Liver (tissue), 9 donors: ENCODE results near the gene MBP. TPM values are rescaled to one million over a fixed set of nuclear protein-coding genes. Genes with fewer than 3 reads are reported as not detected.

Source experiments
- DNase-seq: peaks from one replicate; pipeline ENCODE4 v3.0.0-alpha.2; 2017; ENCODE audit warnings: low spot score
- H3K27ac ChIP-seq, 2 donors: one replicate each; pipeline ENCODE4 v1.7.0; 2013; ENCODE audit warnings: inconsistent platforms in 2 of 2, low read length in 2 of 2, control low read depth in 1 of 2, low read depth in 1 of 2, mild to moderate bottlenecking in 1 of 2
- H3K27me3 ChIP-seq, 4 donors: one replicate each; pipeline versions ENCODE4 v1.6.1 to v1.7.0; 2013; ENCODE audit warnings: low read length in 3 of 4, inconsistent platforms in 1 of 4, mild to moderate bottlenecking in 1 of 4, moderate library complexity in 1 of 4; ENCODE audit not compliant: control insufficient read depth in 4 of 4, insufficient read depth in 4 of 4
- H3K36me3 ChIP-seq, 4 donors: one replicate each; pipeline versions ENCODE4 v1.6.1 to v1.7.0; 2013; ENCODE audit warnings: low read length in 3 of 4, mild to moderate bottlenecking in 3 of 4, low read depth in 1 of 4, moderate library complexity in 1 of 4; ENCODE audit not compliant: control insufficient read depth in 4 of 4, insufficient read depth in 3 of 4
- H3K4me1 ChIP-seq, 4 donors: one replicate each; pipeline versions ENCODE4 v1.6.1 to v1.7.0; 2013; ENCODE audit warnings: low read length in 3 of 4, mild to moderate bottlenecking in 3 of 4, moderate library complexity in 1 of 4; ENCODE audit not compliant: control insufficient read depth in 4 of 4, insufficient read depth in 4 of 4
- H3K4me3 ChIP-seq, 3 donors: one replicate each; pipeline versions ENCODE4 v1.6.1 to v1.7.0; 2013; ENCODE audit warnings: low read length in 3 of 3, control low read depth in 1 of 3, low read depth in 1 of 3, mild to moderate bottlenecking in 1 of 3
- H3K9ac ChIP-seq, 2 donors: one replicate each; pipeline ENCODE4 v1.7.0; 2013; ENCODE audit warnings: low read length in 2 of 2, mild to moderate bottlenecking in 2 of 2, moderate library complexity in 2 of 2, control low read depth in 1 of 2, low read depth in 1 of 2
- H3K9me3 ChIP-seq, 4 donors: one replicate each; pipeline versions ENCODE4 v1.6.1 to v1.7.0; 2013; ENCODE audit warnings: low read length in 3 of 4; ENCODE audit not compliant: control insufficient read depth in 4 of 4
- EGR1 ChIP-seq, 2 donors: IDR thresholded peaks; 2 replicates each; pipeline ENCODE4 v1.6.1; 2016 to 2018; ENCODE audit warnings: antibody characterized with exemption in 2 of 2, low read depth in 2 of 2
- FOXA1 ChIP-seq: IDR thresholded peaks from 2 replicates; pipeline ENCODE4 v1.6.1; 2016; ENCODE audit warnings: antibody characterized with exemption
- FOXA2 ChIP-seq: IDR thresholded peaks from 2 replicates; pipeline ENCODE4 v1.6.1; 2016; ENCODE audit warnings: antibody characterized with exemption
- HNF4G ChIP-seq: IDR thresholded peaks from 2 replicates; pipeline ENCODE4 v1.6.1; 2016; ENCODE audit warnings: antibody characterized with exemption
- RAD21 ChIP-seq, 2 donors: IDR thresholded peaks; 2 replicates each; pipeline ENCODE4 v1.6.1; 2016; ENCODE audit warnings: antibody characterized with exemption in 2 of 2, mild to moderate bottlenecking in 2 of 2
- SP1 ChIP-seq: IDR thresholded peaks from 2 replicates; pipeline ENCODE4 v1.6.1; 2018; ENCODE audit warnings: antibody characterized with exemption, mild to moderate bottlenecking
- YY1 ChIP-seq: IDR thresholded peaks from 2 replicates; pipeline ENCODE4 v1.6.1; 2016; ENCODE audit warnings: antibody characterized with exemption, mild to moderate bottlenecking
- WGBS: extraction: QIAGEN DNeasy Blood & Tissue Kit; methylation state at CpG from one replicate; pipeline ENCODE4 v1.1.7; 2013; 5-methylcytosine and 5-hydroxymethylcytosine counted together
- polyA plus RNA-seq, 2 donors: library from polyadenylated mRNA; stranded (reverse) in 1 of 2; unstranded in 1 of 2; fragments of 200-250 nt in 1 of 2; fragments of >200 nt in 1 of 2; fragmentation: Nextera tagmentation in 1 of 2; extraction: Ambion mirVana in 1 of 2; gene quantifications; one replicate each; pipeline versions ENCODE4 v1.2.1 to v1.2.3, GENCODE V29; 2013 to 2015
- total RNA-seq, 2 donors: library from RNA; depleted of rRNA; stranded (reverse); fragments of >200 nt; gene quantifications; one replicate each; pipeline ENCODE4 v1.2.3, GENCODE V29; 2014
- TF ChIP-seq, protein P1 (sequence below): IDR thresholded peaks from 2 replicates; pipeline ENCODE4 v1.6.1; 2016; ENCODE audit warnings: antibody characterized with exemption
- TF ChIP-seq, protein P2 (sequence below): fragments of 150-350 bp; IDR thresholded peaks from 2 replicates; pipeline ENCODE4 v1.5.1; 2017; ENCODE audit warnings: improper control_type of control experiment, low read depth, low read length; ENCODE audit not compliant: missing input control
- TF ChIP-seq, protein P3 (sequence below): IDR thresholded peaks from 2 replicates; pipeline ENCODE4 v1.6.1; 2016; ENCODE audit warnings: antibody characterized with exemption
- TF ChIP-seq, protein P4 (sequence below): IDR thresholded peaks from 2 replicates; pipeline ENCODE4 v1.6.1; 2016; ENCODE audit warnings: antibody characterized with exemption
- TF ChIP-seq, protein P5 (sequence below): IDR thresholded peaks from 2 replicates; pipeline ENCODE4 v1.6.1; 2016; ENCODE audit warnings: antibody characterized with exemption, mild to moderate bottlenecking
- donor health status: healthy.
- donor health status: healthy.
- donor health status: healthy.
- donor health status: healthy.
- donor health status: healthy.

Gene MBP
- total and polyA plus RNA-seq, 4 donors, result 9.7 to 23.3 (median 17.7) TPM

DNA sequence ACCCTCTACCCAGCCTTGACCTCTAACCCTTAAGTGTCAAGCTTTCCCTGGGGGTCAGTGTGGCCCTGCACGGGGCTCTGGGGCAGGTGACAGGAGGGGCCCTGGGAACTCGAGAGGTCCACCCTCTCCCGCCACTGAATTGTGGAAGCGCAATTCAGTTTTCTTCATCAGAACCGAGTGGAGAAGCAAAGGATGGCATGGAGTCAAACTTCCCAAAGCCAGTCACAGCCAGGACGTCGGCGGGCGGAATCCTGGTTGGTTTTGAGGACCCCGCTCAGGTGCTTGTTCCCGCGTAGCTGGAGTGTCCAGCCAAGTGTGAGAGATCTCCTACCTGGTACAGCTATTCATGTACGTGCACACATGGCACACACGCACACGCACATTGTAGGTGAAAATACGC is 62.0 kb downstream of the MBP start (continued):
- TF ChIP-seq, protein P1, sequence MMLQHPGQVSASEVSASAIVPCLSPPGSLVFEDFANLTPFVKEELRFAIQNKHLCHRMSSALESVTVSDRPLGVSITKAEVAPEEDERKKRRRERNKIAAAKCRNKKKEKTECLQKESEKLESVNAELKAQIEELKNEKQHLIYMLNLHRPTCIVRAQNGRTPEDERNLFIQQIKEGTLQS, result no peak
- TF ChIP-seq, protein P2, sequence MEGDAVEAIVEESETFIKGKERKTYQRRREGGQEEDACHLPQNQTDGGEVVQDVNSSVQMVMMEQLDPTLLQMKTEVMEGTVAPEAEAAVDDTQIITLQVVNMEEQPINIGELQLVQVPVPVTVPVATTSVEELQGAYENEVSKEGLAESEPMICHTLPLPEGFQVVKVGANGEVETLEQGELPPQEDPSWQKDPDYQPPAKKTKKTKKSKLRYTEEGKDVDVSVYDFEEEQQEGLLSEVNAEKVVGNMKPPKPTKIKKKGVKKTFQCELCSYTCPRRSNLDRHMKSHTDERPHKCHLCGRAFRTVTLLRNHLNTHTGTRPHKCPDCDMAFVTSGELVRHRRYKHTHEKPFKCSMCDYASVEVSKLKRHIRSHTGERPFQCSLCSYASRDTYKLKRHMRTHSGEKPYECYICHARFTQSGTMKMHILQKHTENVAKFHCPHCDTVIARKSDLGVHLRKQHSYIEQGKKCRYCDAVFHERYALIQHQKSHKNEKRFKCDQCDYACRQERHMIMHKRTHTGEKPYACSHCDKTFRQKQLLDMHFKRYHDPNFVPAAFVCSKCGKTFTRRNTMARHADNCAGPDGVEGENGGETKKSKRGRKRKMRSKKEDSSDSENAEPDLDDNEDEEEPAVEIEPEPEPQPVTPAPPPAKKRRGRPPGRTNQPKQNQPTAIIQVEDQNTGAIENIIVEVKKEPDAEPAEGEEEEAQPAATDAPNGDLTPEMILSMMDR, result no peak
- TF ChIP-seq RAD21 (IDR thresholded peaks at IDR 0.05) (no peak), YY1 (no peak)

DNA sequence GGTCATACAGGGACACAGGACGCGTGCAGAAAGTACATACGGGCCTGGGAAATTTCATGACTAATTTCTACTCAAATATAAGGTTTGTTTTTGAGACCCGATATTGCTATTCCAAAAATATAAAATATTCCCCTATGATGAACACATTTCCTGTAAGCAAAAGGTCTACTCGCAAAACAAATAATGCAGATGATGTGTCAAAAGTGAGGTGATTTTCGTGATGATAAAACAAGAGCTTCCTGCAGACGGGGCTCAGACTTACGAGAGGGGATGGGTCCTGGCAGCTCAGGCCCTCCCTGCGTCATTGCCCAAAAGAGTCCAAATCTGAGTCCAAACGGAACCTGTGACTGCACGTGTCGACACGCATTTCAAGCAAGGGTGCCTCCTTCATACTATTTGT is 62.7 kb downstream of the MBP start:
- Histone ChIP-seq H3K27me3 (no peaks in the 10 kb centered on the region), H3K9me3 (no peaks in the 10 kb centered on the region), H3K36me3 (peaks cover 0 to 3% (median 2%) of the 10 kb centered on the region in 4 donors), H3K4me3 (no peak overlapping the region), H3K9ac (no peak overlapping the region), H3K4me1 (peaks cover 6 to 23% (median 19%) of the 10 kb centered on the region in 4 donors), H3K27ac (no peak overlapping the region)
- TF ChIP-seq EGR1 (IDR thresholded peaks at IDR 0.05; ENCODE audit: low read depth in 2 of 2) (no peak), FOXA1 (no peak), SP1 (no peak), FOXA2 (no peak)
- TF ChIP-seq, protein P1, result no peak
- DNase-seq, result no peak
- 90% methylated on average over 13 of the region's 13 CpGs for WGBS

DNA sequence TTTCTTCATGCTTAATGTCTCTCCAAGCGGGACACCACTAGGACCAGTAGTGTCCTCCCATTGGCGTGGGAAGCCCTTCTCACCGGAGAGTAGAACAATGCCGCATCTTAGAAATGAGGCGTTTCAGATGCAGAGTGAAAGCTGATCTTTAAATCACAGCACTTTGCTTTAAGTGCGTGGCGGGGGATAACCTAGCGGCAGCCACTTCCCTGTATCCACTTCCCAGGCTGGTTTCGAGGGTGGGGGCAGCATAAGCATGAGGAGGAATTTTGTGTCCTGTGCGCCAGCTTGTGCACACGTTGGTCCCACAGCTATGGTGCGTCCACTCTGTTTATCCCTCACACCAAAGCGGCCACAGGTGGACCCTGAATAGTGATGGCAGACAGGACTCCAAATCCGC is 63.1 kb downstream of the MBP start:
- Histone ChIP-seq H3K4me1 (peaks cover 4 to 20% (median 15%) of the 10 kb centered on the region in 4 donors), H3K9ac (no peak overlapping the region), H3K36me3 (peaks cover 0 to 7% (median 3%) of the 10 kb centered on the region in 4 donors), H3K9me3 (no peaks in the 10 kb centered on the region), H3K27ac (no peak overlapping the region), H3K4me3 (no peak overlapping the region), H3K27me3 (no peaks in the 10 kb centered on the region)
- TF ChIP-seq YY1 (no peak), RAD21 (IDR thresholded peaks at IDR 0.05) (no peak), HNF4G (no peak), FOXA2 (no peak)
- TF ChIP-seq, protein P3, sequence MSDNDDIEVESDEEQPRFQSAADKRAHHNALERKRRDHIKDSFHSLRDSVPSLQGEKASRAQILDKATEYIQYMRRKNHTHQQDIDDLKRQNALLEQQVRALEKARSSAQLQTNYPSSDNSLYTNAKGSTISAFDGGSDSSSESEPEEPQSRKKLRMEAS, result no peak
- TF ChIP-seq, protein P4, sequence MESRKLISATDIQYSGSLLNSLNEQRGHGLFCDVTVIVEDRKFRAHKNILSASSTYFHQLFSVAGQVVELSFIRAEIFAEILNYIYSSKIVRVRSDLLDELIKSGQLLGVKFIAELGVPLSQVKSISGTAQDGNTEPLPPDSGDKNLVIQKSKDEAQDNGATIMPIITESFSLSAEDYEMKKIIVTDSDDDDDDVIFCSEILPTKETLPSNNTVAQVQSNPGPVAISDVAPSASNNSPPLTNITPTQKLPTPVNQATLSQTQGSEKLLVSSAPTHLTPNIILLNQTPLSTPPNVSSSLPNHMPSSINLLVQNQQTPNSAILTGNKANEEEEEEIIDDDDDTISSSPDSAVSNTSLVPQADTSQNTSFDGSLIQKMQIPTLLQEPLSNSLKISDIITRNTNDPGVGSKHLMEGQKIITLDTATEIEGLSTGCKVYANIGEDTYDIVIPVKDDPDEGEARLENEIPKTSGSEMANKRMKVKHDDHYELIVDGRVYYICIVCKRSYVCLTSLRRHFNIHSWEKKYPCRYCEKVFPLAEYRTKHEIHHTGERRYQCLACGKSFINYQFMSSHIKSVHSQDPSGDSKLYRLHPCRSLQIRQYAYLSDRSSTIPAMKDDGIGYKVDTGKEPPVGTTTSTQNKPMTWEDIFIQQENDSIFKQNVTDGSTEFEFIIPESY, result no peak
- TF ChIP-seq, protein P5, sequence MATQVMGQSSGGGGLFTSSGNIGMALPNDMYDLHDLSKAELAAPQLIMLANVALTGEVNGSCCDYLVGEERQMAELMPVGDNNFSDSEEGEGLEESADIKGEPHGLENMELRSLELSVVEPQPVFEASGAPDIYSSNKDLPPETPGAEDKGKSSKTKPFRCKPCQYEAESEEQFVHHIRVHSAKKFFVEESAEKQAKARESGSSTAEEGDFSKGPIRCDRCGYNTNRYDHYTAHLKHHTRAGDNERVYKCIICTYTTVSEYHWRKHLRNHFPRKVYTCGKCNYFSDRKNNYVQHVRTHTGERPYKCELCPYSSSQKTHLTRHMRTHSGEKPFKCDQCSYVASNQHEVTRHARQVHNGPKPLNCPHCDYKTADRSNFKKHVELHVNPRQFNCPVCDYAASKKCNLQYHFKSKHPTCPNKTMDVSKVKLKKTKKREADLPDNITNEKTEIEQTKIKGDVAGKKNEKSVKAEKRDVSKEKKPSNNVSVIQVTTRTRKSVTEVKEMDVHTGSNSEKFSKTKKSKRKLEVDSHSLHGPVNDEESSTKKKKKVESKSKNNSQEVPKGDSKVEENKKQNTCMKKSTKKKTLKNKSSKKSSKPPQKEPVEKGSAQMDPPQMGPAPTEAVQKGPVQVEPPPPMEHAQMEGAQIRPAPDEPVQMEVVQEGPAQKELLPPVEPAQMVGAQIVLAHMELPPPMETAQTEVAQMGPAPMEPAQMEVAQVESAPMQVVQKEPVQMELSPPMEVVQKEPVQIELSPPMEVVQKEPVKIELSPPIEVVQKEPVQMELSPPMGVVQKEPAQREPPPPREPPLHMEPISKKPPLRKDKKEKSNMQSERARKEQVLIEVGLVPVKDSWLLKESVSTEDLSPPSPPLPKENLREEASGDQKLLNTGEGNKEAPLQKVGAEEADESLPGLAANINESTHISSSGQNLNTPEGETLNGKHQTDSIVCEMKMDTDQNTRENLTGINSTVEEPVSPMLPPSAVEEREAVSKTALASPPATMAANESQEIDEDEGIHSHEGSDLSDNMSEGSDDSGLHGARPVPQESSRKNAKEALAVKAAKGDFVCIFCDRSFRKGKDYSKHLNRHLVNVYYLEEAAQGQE, result no peak
- 90% methylated on average over 14 of the region's 14 CpGs for WGBS
- no peak for DNase-seq
